Keratinocyte (primary cell): ENCODE results near the gene PCDHGC5. TPM values are rescaled to one million over a fixed set of nuclear protein-coding genes. Genes with fewer than 3 reads are reported as not detected.
A peak's percentile ranks its signal among the peaks of the same experiment; 100 is the strongest.

ENCODE experiments used
- DNase-seq: peaks from one replicate; pipeline ENCODE4 v3.0.0-alpha.2; 2011; ENCODE audit warnings: low read depth, missing footprints, low spot score
- FAIRE-seq: peaks from 2 replicates; lab custom pipeline; 2011; peaks lifted over from hg19 to GRCh38; lab: Jason Lieb, UNC
- H2AFZ ChIP-seq: 2 replicates; pipeline ENCODE4 v1.6.0; 2012; ENCODE audit warnings: low read length, control low read depth, inconsistent platforms; ENCODE audit not compliant: control insufficient read depth
- H3K27ac ChIP-seq: 2 replicates; pipeline ENCODE4 v1.5.1; 2011; ENCODE audit warnings: low read length; ENCODE audit not compliant: control insufficient read depth, insufficient read depth
- H3K27me3 ChIP-seq: 3 replicates; pipeline ENCODE4 v1.6.0; 2011; ENCODE audit warnings: low read length; ENCODE audit not compliant: control insufficient read depth, insufficient read depth; ENCODE audit errors: extremely low read depth
- H3K36me3 ChIP-seq, 2 experiments: 2 replicates in 1 of 2; 3 replicates in 1 of 2; pipeline ENCODE4 v1.5.1; 2011; ENCODE audit warnings: low read length in 2 of 2, mild to moderate bottlenecking in 1 of 2; ENCODE audit not compliant: control insufficient read depth in 2 of 2, insufficient read depth in 2 of 2; ENCODE audit errors: extremely low read depth in 1 of 2
- H3K4me1 ChIP-seq: 3 replicates; pipeline ENCODE4 v1.5.1; 2011; ENCODE audit warnings: low read length; ENCODE audit not compliant: control insufficient read depth, insufficient read depth; ENCODE audit errors: extremely low read depth
- H3K4me2 ChIP-seq: 3 replicates; pipeline ENCODE4 v1.6.0; 2011; ENCODE audit warnings: low read depth, low read length; ENCODE audit not compliant: control insufficient read depth, insufficient read depth; ENCODE audit errors: extremely low read depth
- H3K4me3 ChIP-seq, 3 experiments: fragments of 200-600 bp in 1 of 3; sonication (generic) in 1 of 3; 2 replicates in 2 of 3; 3 replicates in 1 of 3; pipeline ENCODE4 v1.5.1; 2011 to 2016; ENCODE audit warnings: low read length in 3 of 3, mild to moderate bottlenecking in 3 of 3, control low read depth in 2 of 3, inconsistent platforms in 1 of 3, low read depth in 1 of 3, mixed read lengths in 1 of 3, mixed run types in 1 of 3, moderate library complexity in 1 of 3; ENCODE audit not compliant: control insufficient read depth in 2 of 3, insufficient read depth in 2 of 3; ENCODE audit errors: extremely low read depth in 1 of 3
- H3K79me2 ChIP-seq: 2 replicates; pipeline ENCODE4 v1.6.0; 2012; ENCODE audit warnings: low read length; ENCODE audit not compliant: control insufficient read depth, insufficient read depth
- H3K9ac ChIP-seq: 3 replicates; pipeline ENCODE4 v1.6.0; 2011; ENCODE audit warnings: low read length; ENCODE audit not compliant: control insufficient read depth, insufficient read depth; ENCODE audit errors: extremely low read depth
- H3K9me1 ChIP-seq: 3 replicates; pipeline ENCODE4 v1.6.0; 2011; ENCODE audit warnings: low read length; ENCODE audit not compliant: control insufficient read depth, insufficient read depth; ENCODE audit errors: extremely low read depth
- H3K9me3 ChIP-seq: 2 replicates; pipeline ENCODE4 v1.5.1; 2012; ENCODE audit warnings: low read depth, low read length; ENCODE audit not compliant: control insufficient read depth
- H4K20me1 ChIP-seq: 3 replicates; pipeline ENCODE4 v1.6.0; 2011; ENCODE audit warnings: low read length; ENCODE audit not compliant: control insufficient read depth, insufficient read depth; ENCODE audit errors: extremely low read depth
- EZH2 ChIP-seq: IDR thresholded peaks from one replicate; pipeline ENCODE4 v1.6.1; 2012; ENCODE audit warnings: inconsistent platforms, mild to moderate bottlenecking, low read length, moderate library complexity
- dilution Hi-C: fragments of 300-500 bp; cut with MboI; formaldehyde crosslinking; loops from one replicate; pipeline ENCODE4 v1.7.0; 2020; ENCODE audit warnings: low sequenced_read_pairs; ENCODE audit not compliant: extremely low pct_ligation_motif_present
- polyA plus RNA-seq, 5 experiments: library from polyadenylated mRNA; depleted of rRNA in 3 of 5; stranded (reverse) in 3 of 5; stranded (forward) in 1 of 5; unstranded in 1 of 5; fragments of >200 nt; gene quantifications; 1 replicate in 1 of 5; 2 replicates in 3 of 5; 3 replicates in 1 of 5; pipeline versions ENCODE4 v1.2.1 to v1.2.3, GENCODE V29; 2011 to 2012; ENCODE audit warnings: missing spikeins in 2 of 5, low read depth in 1 of 5, low replicate concordance in 1 of 5
- TF ChIP-seq, protein P1 (sequence below), 3 experiments: IDR thresholded peaks in 1 of 3; conservative IDR thresholded peaks in 1 of 3; optimal IDR thresholded peaks in 1 of 3; 2 replicates in 2 of 3; 3 replicates in 1 of 3; pipeline versions ENCODE3 to v1.5.1; 2011; ENCODE audit warnings: low read length in 3 of 3, mild to moderate bottlenecking in 3 of 3, moderate library complexity in 2 of 3, control low read depth in 1 of 3, inconsistent platforms in 1 of 3; ENCODE audit not compliant: insufficient read depth in 2 of 3; ENCODE audit errors: extremely low read depth in 1 of 3

PCDHGC5 gene
- polyA plus RNA-seq, 1 donor (not counting 4 experiments of a cell fraction or from before 2014, with no cell fraction given) = 0.77 TPM

GRCh38 chr5:141512911-141513626, 24.2 kb downstream of the PCDHGC5 start:
- TF ChIP-seq, protein P1, sequence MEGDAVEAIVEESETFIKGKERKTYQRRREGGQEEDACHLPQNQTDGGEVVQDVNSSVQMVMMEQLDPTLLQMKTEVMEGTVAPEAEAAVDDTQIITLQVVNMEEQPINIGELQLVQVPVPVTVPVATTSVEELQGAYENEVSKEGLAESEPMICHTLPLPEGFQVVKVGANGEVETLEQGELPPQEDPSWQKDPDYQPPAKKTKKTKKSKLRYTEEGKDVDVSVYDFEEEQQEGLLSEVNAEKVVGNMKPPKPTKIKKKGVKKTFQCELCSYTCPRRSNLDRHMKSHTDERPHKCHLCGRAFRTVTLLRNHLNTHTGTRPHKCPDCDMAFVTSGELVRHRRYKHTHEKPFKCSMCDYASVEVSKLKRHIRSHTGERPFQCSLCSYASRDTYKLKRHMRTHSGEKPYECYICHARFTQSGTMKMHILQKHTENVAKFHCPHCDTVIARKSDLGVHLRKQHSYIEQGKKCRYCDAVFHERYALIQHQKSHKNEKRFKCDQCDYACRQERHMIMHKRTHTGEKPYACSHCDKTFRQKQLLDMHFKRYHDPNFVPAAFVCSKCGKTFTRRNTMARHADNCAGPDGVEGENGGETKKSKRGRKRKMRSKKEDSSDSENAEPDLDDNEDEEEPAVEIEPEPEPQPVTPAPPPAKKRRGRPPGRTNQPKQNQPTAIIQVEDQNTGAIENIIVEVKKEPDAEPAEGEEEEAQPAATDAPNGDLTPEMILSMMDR (optimal IDR thresholded peaks at IDR 0.05 in 1 of 3, IDR thresholded peaks at IDR 0.05 in 1 of 3, conservative IDR thresholded peaks at IDR 0.05 in 1 of 3; ENCODE audit: extremely low read depth in 1 of 3, insufficient read depth in 2 of 3, low read length in 3 of 3) = peak in 1 of 3 experiments; percentile 13
- TF ChIP-seq EZH2 = no peak
- FAIRE-seq = peak; percentile 69
- peaks cover 13 to 27% of the 10 kb centered on the region in 2 experiments for H3K36me3 ChIP-seq
- H3K9me3 ChIP-seq = no peaks in the 10 kb centered on the region
- peak overlapping the region in 2 of 3 experiments; percentile 40 to 61 for H3K4me3 ChIP-seq
- peaks cover 39% of the 10 kb centered on the region for H3K4me1 ChIP-seq
- no peaks in the 10 kb centered on the region for H3K27me3 ChIP-seq
- H3K9me1 ChIP-seq = no peaks in the 10 kb centered on the region
- H3K27ac ChIP-seq = peak overlapping the region; percentile 89
- no peaks in the 10 kb centered on the region for H3K79me2 ChIP-seq
- no peaks in the 10 kb centered on the region for H4K20me1 ChIP-seq
- no peak overlapping the region for H2AFZ ChIP-seq
- peak overlapping the region; percentile 56 for H3K9ac ChIP-seq
- dilution Hi-C loops = no loop called here
- H3K4me2 ChIP-seq = peak overlapping the region; percentile 63
- no peak for DNase-seq

- H3K4me2 ChIP-seq = peak overlapping the region; percentile 63
- TF ChIP-seq, protein P1 (optimal IDR thresholded peaks at IDR 0.05 in 1 of 3, IDR thresholded peaks at IDR 0.05 in 1 of 3, conservative IDR thresholded peaks at IDR 0.05 in 1 of 3; ENCODE audit: extremely low read depth in 1 of 3, insufficient read depth in 2 of 3, low read length in 3 of 3) = no peak
- TF ChIP-seq EZH2 = no peak
- FAIRE-seq (no peak), DNase-seq (no peak)
- peak overlapping the region; percentile 89 for H3K27ac ChIP-seq
- H3K9me1 ChIP-seq = no peaks in the 10 kb centered on the region
- H3K9ac ChIP-seq = peak overlapping the region; percentile 56
- no peaks in the 10 kb centered on the region for H4K20me1 ChIP-seq
- H3K9me3 ChIP-seq = no peaks in the 10 kb centered on the region
- peak overlapping the region in 2 of 3 experiments; percentile 40 to 61 for H3K4me3 ChIP-seq
- no peaks in the 10 kb centered on the region for H3K27me3 ChIP-seq
- H3K79me2 ChIP-seq = no peaks in the 10 kb centered on the region
- H3K36me3 ChIP-seq = peaks cover 14 to 30% of the 10 kb centered on the region in 2 experiments
- dilution Hi-C loops = no loop called here
- peaks cover 38% of the 10 kb centered on the region for H3K4me1 ChIP-seq
- H2AFZ ChIP-seq = no peak overlapping the region
Measured at GRCh38 chr5:141513627-141514329, 24.9 kb downstream of the PCDHGC5 start.
